ENCODE measurements around the gene ADGRG6.
"Not testable (repeated sequence)": the region's sequence is repeated elsewhere in the genome, so short reads cannot be mapped to it uniquely, and the experiment has no call there.

The ADGRG6 gene

DNA sequence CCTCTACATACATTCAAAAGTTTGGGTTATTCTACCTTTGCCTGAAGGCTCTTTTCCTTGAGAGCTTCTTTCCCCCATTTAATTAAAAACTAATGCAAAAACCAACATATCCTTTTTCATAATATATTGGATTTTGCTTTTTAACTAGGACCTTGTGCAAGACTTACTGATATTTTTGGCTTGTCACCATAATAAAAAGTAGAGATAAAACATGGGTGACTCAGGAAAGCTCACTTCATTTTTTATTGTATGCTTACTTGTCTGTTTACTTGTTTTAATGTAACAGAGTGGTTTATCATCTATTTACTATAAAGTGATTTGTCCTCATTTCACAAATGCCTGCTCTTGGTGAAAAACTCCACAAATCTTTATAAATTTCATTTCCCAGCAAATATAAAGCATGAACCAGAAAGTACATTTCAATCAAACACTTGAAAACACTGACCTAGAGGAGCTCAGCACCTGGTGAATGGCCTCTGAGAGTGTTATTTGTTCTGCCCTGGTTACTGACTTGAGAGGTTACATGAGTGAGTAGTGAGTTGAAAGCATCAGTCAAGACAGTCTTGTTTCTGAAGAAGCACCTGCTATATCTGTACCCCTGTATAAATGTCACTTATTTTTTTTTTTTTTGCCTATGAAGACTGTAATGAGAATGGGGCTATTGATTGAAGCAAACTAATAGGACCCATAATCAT lies 20.8 kb downstream of the ADGRG6 start:
- peak; percentile 88 for DNase-seq

DNA sequence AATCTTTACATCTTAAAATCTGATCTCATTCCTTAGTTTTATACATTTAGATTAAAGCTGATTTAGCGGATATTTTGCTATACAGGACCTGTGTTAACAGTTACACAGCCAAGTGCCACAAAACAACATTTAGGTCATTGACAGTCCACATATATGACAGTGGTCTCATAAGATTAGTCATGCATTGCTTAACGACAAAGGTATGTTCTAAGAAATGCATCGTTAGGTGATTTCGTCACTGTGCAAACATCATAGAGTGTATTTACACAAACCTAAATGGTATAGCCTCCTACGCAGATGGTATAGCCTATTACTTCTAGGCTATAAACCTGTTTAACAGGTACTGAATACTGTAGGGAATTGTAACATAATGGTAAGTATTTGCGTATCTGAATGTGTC lies 21.6 kb downstream of the ADGRG6 start:
- peak; percentile 97 for DNase-seq

DNA sequence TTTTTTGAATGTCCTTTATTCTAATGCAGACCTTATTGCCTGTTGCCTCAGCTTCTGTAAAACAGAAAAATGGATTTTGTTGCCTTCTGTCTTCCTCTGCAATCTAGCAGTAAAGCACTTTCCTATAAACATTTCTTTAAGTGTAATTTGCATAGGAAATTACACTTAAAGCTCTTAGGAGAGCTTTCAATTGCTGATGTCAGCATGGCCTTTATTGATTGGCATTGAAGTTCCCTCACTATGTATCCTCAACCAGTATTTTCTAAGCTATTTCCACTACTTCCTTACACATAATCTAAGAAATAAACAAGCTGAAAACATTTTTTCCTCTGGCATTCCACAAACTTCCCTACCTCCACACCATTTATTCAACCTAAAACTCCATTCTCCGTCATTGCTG lies 22.3 kb downstream of the ADGRG6 start:
- DNase-seq, result no peak

DNA sequence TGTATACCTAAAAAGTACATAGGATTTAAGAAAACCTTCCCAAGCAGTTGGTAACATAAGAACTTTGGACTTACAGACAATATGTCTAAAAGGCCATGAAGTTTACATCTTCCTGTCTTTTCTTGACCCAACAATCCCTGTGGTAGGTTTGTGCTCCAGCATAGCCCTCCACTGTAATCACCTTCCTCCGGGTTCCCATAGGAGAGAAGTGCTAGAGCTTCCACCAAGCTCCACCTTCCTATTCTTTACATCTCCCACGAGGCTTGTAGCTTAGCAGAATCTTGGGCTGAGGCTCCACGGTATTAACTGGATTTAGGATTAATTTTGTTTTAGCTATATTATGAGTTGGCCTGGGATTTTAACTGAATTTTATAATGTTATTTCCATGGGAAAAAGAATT lies 23.3 kb downstream of the ADGRG6 start:
- peak; percentile 7 for DNase-seq

GRCh38 chr6:142326540-142326939 lies 24.7 kb downstream of the ADGRG6 start:
- no peak for DNase-seq

- no peak for DNase-seq
Observed at GRCh38 chr6:142328070-142328469, 26.3 kb downstream of the ADGRG6 start.

DNA sequence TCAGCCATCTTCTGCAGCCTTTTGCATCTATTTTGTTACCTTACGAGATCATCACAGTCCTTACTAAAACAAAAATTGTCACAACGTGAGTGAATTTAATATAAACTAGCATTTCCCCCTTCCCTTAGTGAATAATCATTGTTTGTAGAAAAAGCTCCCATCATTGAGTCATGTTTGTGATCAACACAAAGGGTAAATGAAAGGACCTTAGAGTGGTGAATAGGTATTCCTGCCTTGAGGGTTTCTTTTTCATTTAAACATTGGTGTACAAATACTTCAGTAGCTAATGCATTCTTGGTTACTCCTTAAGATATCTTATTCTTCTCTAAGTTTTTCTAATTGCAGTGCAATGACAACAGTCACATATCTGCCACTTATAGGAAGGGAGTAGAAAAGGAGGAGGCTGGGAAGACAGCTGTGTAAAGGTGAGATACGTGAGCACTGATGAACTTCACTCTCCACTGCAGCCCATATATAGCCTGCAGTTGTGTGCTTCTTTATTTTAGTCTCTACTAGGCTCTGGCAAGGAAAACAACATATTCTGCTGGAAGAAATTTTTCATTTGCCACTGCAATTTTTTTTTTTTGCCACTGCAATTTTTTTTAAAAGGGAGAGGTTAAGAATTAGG lies 27.8 kb downstream of the ADGRG6 start:
- DNase-seq, result peak; percentile 32

- no peak for DNase-seq
Observed at GRCh38 chr6:142331075-142331551, 29.3 kb downstream of the ADGRG6 start.

- DNase-seq, result no peak
Observed at GRCh38 chr6:142331601-142332000, 29.8 kb downstream of the ADGRG6 start.

DNA sequence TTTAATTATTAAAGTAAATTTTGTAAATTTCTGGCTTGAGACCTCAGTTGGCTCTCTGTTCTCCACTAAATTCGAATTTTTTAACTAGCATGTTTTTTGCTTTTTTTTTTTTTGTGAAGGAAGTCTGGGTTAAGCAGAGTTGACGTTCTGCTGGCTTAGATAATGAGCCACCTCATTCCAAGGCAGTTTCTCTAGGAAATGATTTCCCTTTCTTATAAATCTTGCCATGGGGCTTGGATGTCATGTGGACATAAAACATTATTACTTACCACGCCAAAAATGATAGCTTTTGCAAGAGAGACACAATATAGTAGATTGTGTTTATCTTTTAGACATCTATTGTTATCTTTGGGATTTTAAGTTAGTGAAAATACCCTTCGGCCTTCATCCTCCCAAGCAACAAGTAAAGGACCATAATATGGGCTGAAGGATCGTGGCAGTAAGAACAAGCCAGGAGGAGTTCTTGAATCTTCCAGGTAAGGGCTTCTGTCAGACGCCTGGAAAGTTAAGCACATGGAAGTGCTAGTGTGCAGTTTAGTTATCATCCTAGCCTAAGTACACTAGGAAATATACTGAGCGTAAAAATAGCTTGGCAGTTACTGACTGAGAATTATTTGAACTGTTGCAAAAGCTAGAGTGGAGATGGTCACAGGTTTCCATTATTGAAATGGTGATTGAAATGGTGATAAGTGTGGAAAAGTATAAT lies 30.7 kb downstream of the ADGRG6 start:
- no peak for DNase-seq

DNA sequence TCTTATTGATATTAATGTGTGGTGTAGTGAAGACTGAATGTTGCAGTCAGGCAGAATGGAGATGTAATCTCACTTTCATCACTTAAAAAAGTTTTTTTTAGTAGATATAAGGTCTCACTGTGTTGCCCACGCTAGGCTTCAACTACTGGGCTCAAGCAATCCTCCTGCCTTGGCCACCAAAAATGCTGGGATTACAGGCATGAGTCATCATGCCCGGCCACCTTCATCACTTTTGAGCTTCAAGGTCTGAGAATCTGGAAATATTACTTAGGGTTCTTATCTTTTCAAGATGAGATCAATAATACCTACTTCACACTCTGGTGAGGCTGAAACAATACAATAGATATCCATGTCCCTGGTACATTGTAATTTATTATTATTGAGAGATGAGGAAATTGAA lies 31.6 kb downstream of the ADGRG6 start:
- DNase-seq, result no peak

DNA sequence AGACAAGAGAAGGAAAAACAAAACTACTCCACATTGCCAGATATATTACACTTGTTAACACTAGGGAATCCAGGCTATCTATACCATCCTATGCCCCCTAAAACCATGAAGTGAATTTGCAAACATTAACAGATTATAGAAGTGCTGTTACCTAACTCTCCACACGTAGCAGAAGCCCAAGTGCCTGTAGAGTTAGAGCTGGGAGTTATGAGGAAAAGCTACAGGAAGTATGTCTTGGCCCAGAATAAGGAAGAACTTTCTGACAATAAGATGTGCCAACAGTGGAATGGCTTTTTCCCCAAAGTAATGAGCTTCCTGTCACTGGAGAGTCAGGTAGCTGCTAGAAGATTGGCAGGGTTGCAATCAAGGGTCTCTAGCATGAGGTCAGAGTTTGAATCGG lies 32.5 kb downstream of the ADGRG6 start:
- DNase-seq, result no peak

GRCh38 chr6:142335415-142335814 lies 33.6 kb downstream of the ADGRG6 start:
- no peak for DNase-seq

- DNase-seq, result no peak
Observed at GRCh38 chr6:142336183-142336582, 34.4 kb downstream of the ADGRG6 start.

DNA sequence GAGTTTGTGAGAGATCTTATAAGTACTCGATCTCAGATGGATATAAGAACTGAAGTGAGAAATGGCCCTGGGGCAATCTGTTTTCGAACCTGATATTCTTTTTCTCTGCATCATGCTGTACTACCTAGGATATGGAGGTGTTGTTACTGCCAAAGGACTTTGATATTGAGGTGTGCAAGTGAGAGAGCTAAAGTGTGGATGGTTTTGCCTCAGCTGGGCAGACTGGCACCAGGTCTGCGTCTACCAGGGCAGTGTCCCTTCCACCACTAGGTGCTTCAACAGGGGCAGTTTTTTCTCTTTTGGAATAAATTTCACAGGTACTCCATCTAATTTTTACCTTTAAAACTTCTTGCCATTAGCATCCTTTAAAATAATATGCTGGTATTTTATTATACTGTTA lies 35.0 kb downstream of the ADGRG6 start:
- no peak for DNase-seq

DNA sequence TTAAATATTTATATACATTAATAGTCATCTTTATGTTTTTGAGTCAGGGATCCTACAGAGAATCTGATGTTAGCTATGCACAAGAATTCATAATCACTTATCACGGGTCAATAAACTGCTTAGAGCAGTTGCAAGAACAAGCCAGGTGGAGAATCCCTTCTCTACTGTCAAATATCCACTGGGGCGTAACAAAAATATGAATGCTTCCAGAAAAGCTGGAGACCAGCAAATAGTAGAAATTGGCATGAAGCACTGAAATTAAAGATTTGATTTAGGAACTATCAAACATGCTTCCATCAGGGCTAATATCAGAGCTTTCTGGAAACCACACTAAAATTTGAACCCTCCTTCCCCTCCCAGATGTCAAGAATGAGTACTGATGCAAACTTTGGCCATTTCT lies 37.3 kb downstream of the ADGRG6 start:
- peak; percentile 7 for DNase-seq

DNA sequence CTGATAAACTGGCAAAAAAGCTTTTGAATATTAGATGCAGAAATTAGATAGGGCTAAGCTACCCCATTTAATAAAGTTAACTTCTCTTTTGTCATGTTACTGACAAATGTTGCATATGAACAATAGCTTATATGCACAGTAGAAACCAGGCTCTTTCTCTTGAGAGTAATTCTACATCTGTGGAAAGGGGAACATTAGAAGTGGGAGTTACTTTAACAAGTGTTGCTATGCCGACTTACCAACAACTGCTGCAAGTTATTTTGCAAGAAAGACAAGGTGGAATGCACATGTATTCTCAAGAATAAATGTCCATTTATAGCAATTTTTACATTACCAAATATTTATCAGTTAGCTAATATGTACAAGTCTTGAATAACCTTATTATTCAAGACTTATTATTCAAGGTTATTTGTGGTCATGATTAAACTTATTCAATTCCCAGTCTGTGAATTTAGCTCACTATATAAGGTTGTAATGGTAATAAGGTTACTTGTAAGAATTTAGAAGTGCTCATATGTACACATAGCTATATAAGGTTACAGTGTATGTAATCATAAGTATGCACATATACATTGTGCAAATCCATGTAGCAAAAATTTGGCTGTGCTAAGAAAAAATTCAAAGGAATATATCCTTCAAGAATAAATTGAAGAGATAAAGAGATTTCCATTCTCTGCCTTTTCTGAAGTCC lies 38.3 kb downstream of the ADGRG6 start:
- DNase-seq, result no peak

- DNase-seq, result no peak
Observed at GRCh38 chr6:142341855-142342330, 40.1 kb downstream of the ADGRG6 start.

DNA sequence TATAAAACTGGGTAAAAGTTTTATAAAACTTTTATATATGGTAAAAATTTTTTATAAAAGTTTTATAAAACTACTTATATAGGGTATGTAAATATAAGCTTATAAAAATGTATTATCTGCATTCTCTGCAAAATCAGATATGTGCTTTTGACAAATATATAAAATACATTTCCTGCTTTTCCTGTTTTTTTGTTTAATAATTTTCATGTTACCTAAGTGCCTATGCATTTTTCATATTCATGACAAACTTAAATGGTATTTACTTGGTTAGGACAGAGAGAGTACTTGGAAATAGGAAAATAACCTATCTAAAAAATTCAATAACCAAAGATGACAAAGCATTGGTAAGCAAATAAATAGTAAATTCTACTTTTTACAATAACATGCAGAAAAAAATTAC lies 41.2 kb downstream of the ADGRG6 start:
- no peak for DNase-seq

DNA sequence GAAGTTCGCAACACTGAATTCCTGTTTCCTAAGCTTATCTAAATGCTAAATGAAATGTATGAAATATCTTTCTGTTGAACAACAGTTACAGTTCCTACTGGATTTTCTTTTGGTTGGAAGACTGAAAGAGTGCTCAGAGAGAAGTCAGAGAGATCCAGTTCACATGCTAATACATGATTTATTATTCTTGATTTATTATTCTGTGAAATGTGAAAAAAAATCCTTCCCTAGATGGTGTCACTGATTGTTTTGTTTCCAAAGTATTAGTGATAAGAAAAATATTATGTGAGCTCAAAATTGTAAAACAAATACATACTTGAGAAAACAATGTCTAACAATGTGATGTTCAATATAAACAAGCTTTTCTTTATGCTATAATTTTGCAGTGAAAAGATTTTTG lies 42.1 kb downstream of the ADGRG6 start:
- DNase-seq, result no peak

GRCh38 chr6:142345261-142345660 lies 43.5 kb downstream of the ADGRG6 start:
- DNase-seq, result no peak

DNA sequence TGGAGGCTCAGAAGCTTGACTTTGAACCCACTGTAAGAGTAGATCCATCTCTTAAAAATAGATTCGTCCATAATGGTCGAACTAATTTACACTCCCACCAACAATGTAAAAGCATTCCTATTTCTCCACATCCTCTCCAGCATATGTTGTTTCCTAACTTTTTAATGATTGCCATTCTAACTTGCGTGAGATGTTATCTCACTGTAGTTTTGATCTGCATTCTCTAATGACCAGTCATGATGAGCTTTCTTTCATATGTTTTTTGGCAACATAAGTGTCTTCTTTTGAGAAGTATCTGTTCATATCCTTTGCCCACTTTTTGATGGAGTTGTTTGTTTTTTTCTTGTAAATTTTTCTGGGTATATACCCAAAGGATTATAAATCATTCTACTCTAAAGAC lies 44.4 kb downstream of the ADGRG6 start:
- DNase-seq, result not testable (repeated sequence)

- peak; percentile 27 for DNase-seq
Observed at GRCh38 chr6:142349215-142349823, 47.5 kb downstream of the ADGRG6 start.

Measured in DMS53 (cell line).